Brain microvascular endothelial cell (primary cell): ENCODE results near the gene PRR14.
"Not testable (repeated sequence)": the region's sequence is repeated elsewhere in the genome, so short reads cannot be mapped to it uniquely, and the experiment has no call there.

ENCODE experiments used
- DNase-seq: peaks from one replicate; pipeline ENCODE4 v3.0.0-alpha.2; 2020
- H3K27ac ChIP-seq: fragments of 250-450 bp; sonication (Bioruptor Pico); 2 replicates; pipeline ENCODE4 v1.5.1; 2020; ENCODE audit warnings: mild to moderate bottlenecking, moderate library complexity
- H3K27me3 ChIP-seq: fragments of 250-450 bp; sonication (Bioruptor Pico); replicated peaks from 2 replicates; pipeline ENCODE4 v1.5.1; 2020; ENCODE audit warnings: mild to moderate bottlenecking
- H3K36me3 ChIP-seq: fragments of 250-450 bp; sonication (Bioruptor Pico); replicated peaks from 2 replicates; pipeline ENCODE4 v1.5.1; 2020; ENCODE audit warnings: mild to moderate bottlenecking
- H3K4me3 ChIP-seq: 2 replicates; pipeline ENCODE4 v1.5.1; 2011; ENCODE audit warnings: low read depth, mild to moderate bottlenecking, control low read depth, low read length, moderate library complexity
- CTCF ChIP-seq: IDR thresholded peaks from 2 replicates; pipeline ENCODE4 v1.5.1; 2011; ENCODE audit warnings: low read depth, mild to moderate bottlenecking, moderate library complexity, low read length, control low read depth, inconsistent platforms; ENCODE audit errors: missing control alignments
- in situ Hi-C: cut with HindIII; loops from 2 replicates; pipeline ENCODE4 v1.10.0; 2017; ENCODE audit warnings: low sequenced_read_pairs, low pct_ligation_motif_present

PRR14 gene

DNA sequence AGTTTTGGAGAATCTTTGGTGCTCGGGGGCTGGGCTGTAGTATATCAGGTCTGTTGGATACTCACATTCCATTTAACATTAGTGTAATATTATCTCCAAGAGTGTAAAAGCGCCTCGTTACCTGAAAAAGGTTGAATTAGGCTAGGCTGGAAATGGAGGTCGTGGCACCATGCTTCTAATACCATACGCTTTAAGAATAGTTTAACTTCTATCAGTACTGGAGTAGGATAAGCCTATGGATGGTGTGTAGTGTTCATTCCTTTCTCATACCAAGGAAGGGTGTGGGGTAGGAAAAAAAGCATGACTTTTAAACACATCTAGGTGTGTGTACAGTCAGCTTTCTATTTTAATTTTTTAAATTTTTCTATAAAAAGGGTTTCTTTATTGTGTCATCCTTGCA, 50.2 kb downstream of the PRR14 start:
- peaks cover 43% of the 10 kb centered on the region for H3K36me3 ChIP-seq

GRCh38 chr16:30703071-30703470, 52.3 kb downstream of the PRR14 start:
- H3K27me3 ChIP-seq, H3K4me3 ChIP-seq, DNase-seq, H3K27ac ChIP-seq, in situ Hi-C loops: not testable (repeated sequence)
- peaks cover 62% of the 10 kb centered on the region for H3K36me3 ChIP-seq

More for the DNA sequence above, 50.2 kb downstream of the PRR14 start:
- TF ChIP-seq CTCF, result no peak
- Histone ChIP-seq H3K27ac (peak overlapping the region; percentile 60), H3K27me3 (no peaks in the 10 kb centered on the region), H3K4me3 (no peak overlapping the region)
- no peak for DNase-seq
- in situ Hi-C loops, result no loop called here

DNA sequence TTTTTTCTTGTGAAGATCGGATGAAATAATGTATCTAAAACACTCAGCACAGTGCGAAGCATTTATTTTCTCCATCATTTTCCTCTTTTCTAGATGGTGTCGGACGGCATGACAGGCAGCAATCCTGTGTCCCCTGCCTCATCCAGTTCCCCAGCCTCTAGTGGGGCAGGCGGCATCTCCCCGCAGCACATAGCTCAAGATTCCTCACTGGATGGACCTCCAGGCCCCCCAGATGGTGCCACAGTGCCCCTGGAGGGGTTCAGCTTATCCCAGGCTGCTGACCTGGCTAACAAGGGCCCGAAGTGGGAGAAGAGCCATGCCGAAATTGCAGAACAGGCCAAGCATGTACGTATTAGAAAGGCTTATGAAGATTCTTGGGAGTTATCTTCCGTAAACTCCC, 53.2 kb downstream of the PRR14 start:
- in situ Hi-C loops, result no loop called here
- peaks cover 71% of the 10 kb centered on the region for H3K36me3 ChIP-seq
- H3K4me3 ChIP-seq, result no peak overlapping the region
- no peaks in the 10 kb centered on the region for H3K27me3 ChIP-seq
- no peak for TF ChIP-seq CTCF
- no peak for DNase-seq
- no peak overlapping the region for H3K27ac ChIP-seq
